ENCODE data around the gene FEN1.

FEN1 gene

DNA sequence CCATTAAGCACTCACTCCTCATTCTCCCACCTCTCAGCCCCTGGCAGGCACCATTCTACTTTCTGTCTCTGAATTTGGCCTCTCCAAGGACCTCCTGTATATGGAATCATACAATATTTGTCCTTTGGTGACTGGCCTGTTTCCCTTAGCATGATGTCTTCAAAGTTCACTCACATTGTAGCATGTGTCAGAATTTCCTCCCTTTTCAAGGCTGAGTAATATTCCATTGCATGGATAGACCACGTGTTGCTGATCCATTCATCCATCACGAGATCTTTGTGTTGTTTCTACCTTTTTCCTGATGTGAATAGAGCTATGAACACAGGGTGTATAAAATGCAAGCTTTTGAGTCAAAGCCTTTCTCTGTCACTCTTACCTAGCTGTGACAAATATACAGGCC, 47.0 kb downstream of the FEN1 start:
- peaks cover 0 to 2% of the 10 kb centered on the region in 2 donors for H3K36me3 ChIP-seq (ENCODE audit: control insufficient read depth in 2 of 2, insufficient read depth in 2 of 2, low read length in 2 of 2)
- peaks cover 0 to 4% of the 10 kb centered on the region in 2 donors for H3K4me1 ChIP-seq (ENCODE audit: control insufficient read depth in 2 of 2, insufficient read depth in 2 of 2, low read length in 2 of 2)

DNA sequence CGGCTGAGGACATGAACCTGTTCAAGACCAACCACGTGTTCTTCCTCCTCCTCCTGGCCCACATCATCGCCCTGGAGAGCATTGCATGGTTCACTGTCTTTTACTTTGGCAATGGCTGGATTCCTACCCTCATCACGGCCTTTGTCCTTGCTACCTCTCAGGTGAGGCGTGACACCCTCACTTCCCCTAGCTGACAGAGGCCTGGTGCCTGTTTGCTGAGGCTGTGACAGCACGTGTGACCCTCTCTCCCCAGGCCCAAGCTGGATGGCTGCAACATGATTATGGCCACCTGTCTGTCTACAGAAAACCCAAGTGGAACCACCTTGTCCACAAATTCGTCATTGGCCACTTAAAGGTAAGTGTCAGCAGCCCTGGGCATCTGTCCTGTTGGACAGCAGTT, 47.7 kb downstream of the FEN1 start:
- H3K9ac ChIP-seq (ENCODE audit: low read depth in 1 of 2, low read length in 2 of 2): no peak overlapping the region
- H3K27ac ChIP-seq (ENCODE audit: low read depth in 2 of 2, low read length in 2 of 2): no peak overlapping the region
- H3K4me1 ChIP-seq (ENCODE audit: control insufficient read depth in 2 of 2, insufficient read depth in 2 of 2, low read length in 2 of 2): no peaks in the 10 kb centered on the region
- no peaks in the 10 kb centered on the region for H3K27me3 ChIP-seq (ENCODE audit: control insufficient read depth in 2 of 2, insufficient read depth in 2 of 2, low read length in 2 of 2)
- peaks cover 0 to 2% of the 10 kb centered on the region in 2 donors for H3K36me3 ChIP-seq (ENCODE audit: control insufficient read depth in 2 of 2, insufficient read depth in 2 of 2, low read length in 2 of 2)
- H3K4me3 ChIP-seq (ENCODE audit: low read length in 2 of 2): no peak overlapping the region
- no peaks in the 10 kb centered on the region for H3K9me3 ChIP-seq (ENCODE audit: control insufficient read depth in 2 of 2, low read length in 2 of 2)

More for the DNA sequence above, 47.0 kb downstream of the FEN1 start:
- Histone ChIP-seq H3K27me3 (ENCODE audit: control insufficient read depth in 2 of 2, insufficient read depth in 2 of 2, low read length in 2 of 2) (no peaks in the 10 kb centered on the region), H3K9me3 (ENCODE audit: control insufficient read depth in 2 of 2, low read length in 2 of 2) (no peaks in the 10 kb centered on the region), H3K9ac (ENCODE audit: low read depth in 1 of 2, low read length in 2 of 2) (no peak overlapping the region), H3K4me3 (ENCODE audit: low read length in 2 of 2) (no peak overlapping the region), H3K27ac (ENCODE audit: low read depth in 2 of 2, low read length in 2 of 2) (no peak overlapping the region)

DNA sequence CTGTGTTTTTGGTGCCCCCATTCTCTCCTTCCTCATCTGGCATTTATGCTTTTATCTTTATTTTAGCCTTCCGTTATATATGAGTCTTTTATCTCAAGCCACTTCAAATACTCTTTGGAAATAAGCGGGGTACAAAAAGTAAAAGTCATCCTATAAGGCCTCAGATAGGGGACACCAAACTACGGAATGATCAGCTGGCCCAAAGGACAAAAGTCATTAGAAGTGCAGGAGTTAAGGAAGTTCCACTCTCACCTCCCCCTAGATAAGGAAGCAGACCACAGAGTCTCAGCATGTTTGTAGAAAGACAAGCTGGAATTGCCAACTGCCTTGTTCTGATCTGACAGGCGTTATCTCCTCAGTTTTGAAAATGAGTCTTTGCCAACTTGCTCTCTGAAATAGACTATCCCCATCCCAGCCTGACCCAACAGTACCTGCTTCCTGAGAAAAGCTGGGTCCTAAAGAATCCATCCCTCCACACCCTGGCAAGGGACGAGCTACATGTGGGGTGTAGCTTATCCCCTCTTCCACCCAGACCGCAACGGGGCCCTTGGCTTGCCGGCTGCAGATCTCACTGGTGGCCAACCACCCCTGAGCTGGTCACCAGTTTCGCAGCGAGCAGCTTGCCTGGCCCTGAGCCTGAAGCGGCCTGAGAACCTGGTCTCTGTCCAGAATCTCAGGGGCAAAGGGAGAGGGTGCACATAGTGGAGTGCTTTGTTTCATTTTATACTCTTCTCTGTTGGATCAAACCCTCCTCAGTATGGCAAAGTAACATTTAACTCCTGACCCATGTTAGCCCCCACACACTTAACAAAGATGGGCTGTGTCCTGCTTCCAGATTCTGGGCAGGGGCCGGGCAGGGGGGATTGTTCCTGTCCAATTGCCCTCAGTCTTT, 49.2 kb downstream of the FEN1 start:
- no peak overlapping the region for H3K9ac ChIP-seq (ENCODE audit: low read depth in 1 of 2, low read length in 2 of 2)
- no peak overlapping the region for H3K27ac ChIP-seq (ENCODE audit: low read depth in 2 of 2, low read length in 2 of 2)
- peaks cover 0 to 2% of the 10 kb centered on the region in 2 donors for H3K36me3 ChIP-seq (ENCODE audit: control insufficient read depth in 2 of 2, insufficient read depth in 2 of 2, low read length in 2 of 2)

DNA sequence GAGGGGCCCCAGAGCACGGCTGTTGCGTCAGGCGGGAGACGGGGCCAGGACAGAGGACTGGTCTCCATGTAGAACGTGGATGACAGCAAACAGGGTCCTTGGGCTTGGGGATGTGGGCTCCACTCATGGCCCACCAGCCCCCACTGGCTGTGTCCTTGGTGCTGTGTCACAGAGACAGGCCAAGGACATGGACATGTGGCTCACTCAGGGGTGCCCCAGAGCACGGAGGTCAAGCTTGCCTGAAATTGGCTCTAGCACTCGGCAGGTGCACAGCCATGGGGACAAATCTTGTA, 49.8 kb downstream of the FEN1 start:
- Histone ChIP-seq H3K36me3 (ENCODE audit: control insufficient read depth in 2 of 2, insufficient read depth in 2 of 2, low read length in 2 of 2) (peaks cover 0 to 2% of the 10 kb centered on the region in 2 donors), H3K4me3 (ENCODE audit: low read length in 2 of 2) (no peak overlapping the region), H3K27me3 (ENCODE audit: control insufficient read depth in 2 of 2, insufficient read depth in 2 of 2, low read length in 2 of 2) (no peaks in the 10 kb centered on the region), H3K9ac (ENCODE audit: low read depth in 1 of 2, low read length in 2 of 2) (no peak overlapping the region), H3K27ac (ENCODE audit: low read depth in 2 of 2, low read length in 2 of 2) (no peak overlapping the region), H3K4me1 (ENCODE audit: control insufficient read depth in 2 of 2, insufficient read depth in 2 of 2, low read length in 2 of 2) (no peaks in the 10 kb centered on the region), H3K9me3 (ENCODE audit: control insufficient read depth in 2 of 2, low read length in 2 of 2) (no peaks in the 10 kb centered on the region)

More for the DNA sequence above, 49.2 kb downstream of the FEN1 start:
- no peak overlapping the region for H3K4me3 ChIP-seq (ENCODE audit: low read length in 2 of 2)
- no peaks in the 10 kb centered on the region for H3K4me1 ChIP-seq (ENCODE audit: control insufficient read depth in 2 of 2, insufficient read depth in 2 of 2, low read length in 2 of 2)
- no peaks in the 10 kb centered on the region for H3K9me3 ChIP-seq (ENCODE audit: control insufficient read depth in 2 of 2, low read length in 2 of 2)
- H3K27me3 ChIP-seq (ENCODE audit: control insufficient read depth in 2 of 2, insufficient read depth in 2 of 2, low read length in 2 of 2): no peaks in the 10 kb centered on the region

DNA sequence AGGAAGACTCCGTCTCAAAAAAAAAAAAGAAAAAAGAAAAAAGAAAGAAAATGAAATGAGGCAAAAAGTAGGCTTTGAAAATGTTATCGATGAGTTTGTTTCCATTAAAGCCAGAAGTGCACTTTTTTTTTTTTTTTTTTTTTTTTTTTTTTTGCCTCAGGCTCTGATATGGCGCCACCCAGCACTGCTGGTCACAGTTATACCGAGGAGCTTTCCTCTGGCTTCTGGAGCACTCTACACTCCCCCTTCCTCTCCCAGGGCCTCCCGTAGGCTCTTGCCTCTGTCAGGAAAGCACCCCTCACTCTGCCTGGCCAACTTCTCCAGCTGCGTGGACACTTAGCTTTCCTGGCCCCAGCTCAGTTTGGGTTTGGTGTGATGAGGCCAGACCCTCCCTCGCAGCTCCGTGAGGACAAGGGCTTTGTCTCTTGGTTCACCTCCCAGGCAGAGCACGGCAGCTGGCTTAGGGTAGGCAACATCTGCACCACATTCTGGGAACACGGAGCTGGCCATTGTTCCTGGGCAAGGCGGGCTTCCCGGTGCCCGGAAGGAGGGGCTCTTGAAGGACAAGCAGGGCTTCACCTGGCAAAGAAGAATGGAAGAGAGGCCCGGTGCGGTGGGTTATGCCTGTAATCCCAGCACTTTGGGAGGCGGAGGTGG, 52.3 kb downstream of the FEN1 start:
- H3K36me3 ChIP-seq (ENCODE audit: control insufficient read depth in 2 of 2, insufficient read depth in 2 of 2, low read length in 2 of 2): no peaks in the 10 kb centered on the region
- no peak overlapping the region for H3K9ac ChIP-seq (ENCODE audit: low read depth in 1 of 2, low read length in 2 of 2)

DNA sequence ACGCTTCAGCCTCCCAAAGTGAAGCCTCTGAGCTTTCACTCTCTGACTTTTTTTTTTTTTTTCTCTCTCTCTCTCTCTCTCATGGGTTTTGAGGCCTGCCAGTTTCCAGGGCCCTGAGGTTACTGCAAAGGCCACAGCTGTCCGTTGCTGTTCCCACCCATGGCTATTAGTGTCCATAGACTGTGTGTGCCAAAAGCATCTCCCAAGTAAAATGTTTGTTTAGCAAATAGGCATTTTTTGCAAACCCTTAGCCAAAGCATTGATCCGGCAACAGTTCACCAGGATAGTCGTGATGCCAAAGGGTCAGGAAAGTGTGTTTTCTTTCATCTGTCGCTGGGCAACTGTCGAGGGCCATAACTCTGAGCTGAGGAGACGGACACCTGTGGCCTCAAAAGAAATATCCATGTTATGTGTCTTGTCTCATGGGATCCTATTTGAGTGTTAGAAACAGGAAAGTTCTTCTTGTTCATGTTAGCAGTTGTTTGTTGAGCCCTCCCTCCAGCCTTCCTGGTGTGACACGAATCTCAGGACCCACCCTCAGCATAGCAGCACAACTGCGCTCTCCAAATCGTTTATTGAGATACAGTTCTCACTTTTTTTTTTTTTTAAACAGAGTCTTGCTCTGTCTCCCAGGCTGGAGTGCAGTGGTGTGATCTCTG, 53.8 kb downstream of the FEN1 start:
- Histone ChIP-seq H3K27me3 (ENCODE audit: control insufficient read depth in 2 of 2, insufficient read depth in 2 of 2, low read length in 2 of 2) (no peaks in the 10 kb centered on the region), H3K4me3 (ENCODE audit: low read length in 2 of 2) (no peak overlapping the region), H3K36me3 (ENCODE audit: control insufficient read depth in 2 of 2, insufficient read depth in 2 of 2, low read length in 2 of 2) (peaks cover 0 to 2% of the 10 kb centered on the region in 2 donors), H3K27ac (ENCODE audit: low read depth in 2 of 2, low read length in 2 of 2) (no peak overlapping the region), H3K9me3 (ENCODE audit: control insufficient read depth in 2 of 2, low read length in 2 of 2) (no peaks in the 10 kb centered on the region), H3K4me1 (ENCODE audit: control insufficient read depth in 2 of 2, insufficient read depth in 2 of 2, low read length in 2 of 2) (no peaks in the 10 kb centered on the region), H3K9ac (ENCODE audit: low read depth in 1 of 2, low read length in 2 of 2) (no peak overlapping the region)

More for the DNA sequence above, 52.3 kb downstream of the FEN1 start:
- H3K27me3 ChIP-seq (ENCODE audit: control insufficient read depth in 2 of 2, insufficient read depth in 2 of 2, low read length in 2 of 2): no peaks in the 10 kb centered on the region
- H3K4me1 ChIP-seq (ENCODE audit: control insufficient read depth in 2 of 2, insufficient read depth in 2 of 2, low read length in 2 of 2): no peaks in the 10 kb centered on the region
- no peaks in the 10 kb centered on the region for H3K9me3 ChIP-seq (ENCODE audit: control insufficient read depth in 2 of 2, low read length in 2 of 2)
- H3K27ac ChIP-seq (ENCODE audit: low read depth in 2 of 2, low read length in 2 of 2): no peak overlapping the region
- H3K4me3 ChIP-seq (ENCODE audit: low read length in 2 of 2): no peak overlapping the region

Data from mucosa of rectum (tissue), 2 donors.